Stomach (tissue), 4 donors: ENCODE measurements around the gene PLEKHJ1.

Experiments
- EP300 ChIP-seq: sonication (generic); formaldehyde crosslinking; IDR thresholded peaks from one replicate; pipeline ENCODE4 v1.6.1; 2017; ENCODE audit warnings: antibody characterized with exemption
- POLR2A ChIP-seq, 4 donors: fragments of 450-650 bp; IDR thresholded peaks; one replicate each; pipeline ENCODE4 v1.6.1; 2016; ENCODE audit warnings: antibody characterized with exemption in 4 of 4, control low read depth in 2 of 4, mild to moderate bottlenecking in 1 of 4, moderate library complexity in 1 of 4
- POLR2AphosphoS5 ChIP-seq, 3 donors: sonication (generic); formaldehyde crosslinking; IDR thresholded peaks; one replicate each; pipeline ENCODE4 v1.6.1; 2016; ENCODE audit warnings: antibody characterized with exemption in 3 of 3
- TF ChIP-seq, protein P1 (sequence below), 7 experiments: fragments of 450-650 bp in 4 of 7; fragments of 200-600 bp in 3 of 7; sonication (generic) in 3 of 7; IDR thresholded peaks; one replicate each; pipeline ENCODE4 v1.5.1; 2016 to 2019; ENCODE audit warnings: antibody characterized with exemption in 7 of 7, control low read depth in 2 of 7, mild to moderate bottlenecking in 1 of 7

DNA sequence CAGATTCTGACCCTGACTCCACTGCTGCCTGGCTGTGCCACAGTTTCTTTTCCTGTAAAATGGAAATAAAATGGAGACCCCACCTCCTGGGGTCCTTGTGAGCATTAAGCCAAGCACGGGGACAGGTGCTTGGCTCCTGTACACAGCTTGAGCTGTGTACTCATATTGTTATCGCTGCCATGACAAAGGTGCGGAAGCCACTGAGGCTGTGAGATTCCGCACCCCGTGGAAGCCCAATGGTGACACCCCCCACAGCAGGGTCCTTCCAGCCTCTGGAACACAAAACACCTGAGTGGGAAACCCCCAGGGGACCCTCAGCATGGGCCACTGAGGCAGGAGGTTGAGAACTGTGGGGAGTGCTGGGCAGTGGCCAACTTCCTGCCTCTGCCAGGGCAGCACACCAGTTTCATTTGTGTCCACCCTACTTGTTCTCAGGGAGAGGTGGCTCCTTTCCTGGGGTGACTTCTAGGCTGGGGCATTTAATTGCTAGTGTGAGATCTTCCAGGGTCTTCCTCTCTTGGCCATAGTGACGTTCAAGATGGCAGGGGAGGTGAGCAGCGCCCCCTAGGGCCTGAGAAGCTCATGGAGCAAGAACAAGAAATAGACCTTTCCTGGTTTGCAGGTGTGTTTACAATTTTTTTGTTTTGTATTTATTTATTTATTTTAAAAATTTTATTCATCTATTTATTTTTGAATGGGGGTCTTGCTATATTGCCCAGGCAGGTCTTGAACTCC is 25.5 kb upstream of the PLEKHJ1 start:
- TF ChIP-seq POLR2AphosphoS5 (IDR thresholded peaks at IDR 0.05) (no peak), EP300 (no peak), POLR2A (IDR thresholded peaks at IDR 0.05) (no peak)
- TF ChIP-seq, protein P1, sequence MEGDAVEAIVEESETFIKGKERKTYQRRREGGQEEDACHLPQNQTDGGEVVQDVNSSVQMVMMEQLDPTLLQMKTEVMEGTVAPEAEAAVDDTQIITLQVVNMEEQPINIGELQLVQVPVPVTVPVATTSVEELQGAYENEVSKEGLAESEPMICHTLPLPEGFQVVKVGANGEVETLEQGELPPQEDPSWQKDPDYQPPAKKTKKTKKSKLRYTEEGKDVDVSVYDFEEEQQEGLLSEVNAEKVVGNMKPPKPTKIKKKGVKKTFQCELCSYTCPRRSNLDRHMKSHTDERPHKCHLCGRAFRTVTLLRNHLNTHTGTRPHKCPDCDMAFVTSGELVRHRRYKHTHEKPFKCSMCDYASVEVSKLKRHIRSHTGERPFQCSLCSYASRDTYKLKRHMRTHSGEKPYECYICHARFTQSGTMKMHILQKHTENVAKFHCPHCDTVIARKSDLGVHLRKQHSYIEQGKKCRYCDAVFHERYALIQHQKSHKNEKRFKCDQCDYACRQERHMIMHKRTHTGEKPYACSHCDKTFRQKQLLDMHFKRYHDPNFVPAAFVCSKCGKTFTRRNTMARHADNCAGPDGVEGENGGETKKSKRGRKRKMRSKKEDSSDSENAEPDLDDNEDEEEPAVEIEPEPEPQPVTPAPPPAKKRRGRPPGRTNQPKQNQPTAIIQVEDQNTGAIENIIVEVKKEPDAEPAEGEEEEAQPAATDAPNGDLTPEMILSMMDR (IDR thresholded peaks at IDR 0.05), result peak in 2 of 7 experiments; percentile 27 to 37
